HepG2 (cell line): ENCODE data around the gene RCOR1. TPM values are rescaled to one million over a fixed set of nuclear protein-coding genes. Genes with fewer than 3 reads are reported as not detected.

ENCODE experiments used
- DMAP1 ChIP-seq: IDR thresholded peaks from 2 replicates; pipeline ENCODE4 v1.6.1; 2016
- FOXO1 ChIP-seq: sonication (generic); formaldehyde crosslinking; IDR thresholded peaks from 2 replicates; pipeline ENCODE4 v1.4.0; 2020; ENCODE audit warnings: missing genetic modification reagents
- HDAC1 ChIP-seq: sonication (generic); formaldehyde crosslinking; IDR thresholded peaks from 2 replicates; pipeline ENCODE4 v1.5.1; 2020; ENCODE audit warnings: mild to moderate bottlenecking, missing genetic modification reagents
- NKX3-1 ChIP-seq: sonication (generic); formaldehyde crosslinking; IDR thresholded peaks from 2 replicates; pipeline ENCODE4 v1.5.0; 2020; ENCODE audit warnings: missing genetic modification reagents
- RBFOX2 ChIP-seq: fragments of 200-400 bp; formaldehyde crosslinking; IDR thresholded peaks from 2 replicates; pipeline ENCODE4 v1.6.1; 2017; ENCODE audit warnings: low read depth, mild to moderate bottlenecking, low read length
- SRF ChIP-seq: IDR thresholded peaks from 2 replicates; pipeline ENCODE4 v1.6.1; 2011; ENCODE audit warnings: mild to moderate bottlenecking, low read depth, low read length, moderate library complexity
- TBX3 ChIP-seq: fragments of 450-650 bp; IDR thresholded peaks from 2 replicates; pipeline ENCODE4 v1.6.1; 2017; ENCODE audit warnings: antibody characterized with exemption, mild to moderate bottlenecking, inconsistent platforms, borderline replicate concordance
- ZBTB7B ChIP-seq: sonication (generic); formaldehyde crosslinking; IDR thresholded peaks from 2 replicates; pipeline ENCODE4 v1.4.0; 2020; ENCODE audit warnings: missing genetic modification reagents
- ZNF232 ChIP-seq: sonication (generic); formaldehyde crosslinking; IDR thresholded peaks from 2 replicates; pipeline ENCODE4 v1.4.0; 2020; ENCODE audit warnings: missing genetic modification reagents, borderline replicate concordance
- ZNF253 ChIP-seq: sonication (generic); formaldehyde crosslinking; IDR thresholded peaks from 2 replicates; pipeline ENCODE4 v1.8.0; 2022; ENCODE audit warnings: mild to moderate bottlenecking, missing genetic modification reagents, borderline replicate concordance
- ZNF282 ChIP-seq: fragments of 450-650 bp; IDR thresholded peaks from 2 replicates; pipeline ENCODE4 v1.6.1; 2018; ENCODE audit not compliant: partially characterized antibody
- ZNF350 ChIP-seq: sonication (generic); formaldehyde crosslinking; IDR thresholded peaks from 2 replicates; pipeline ENCODE4 v1.4.0; 2020; ENCODE audit warnings: mild to moderate bottlenecking, low read depth, missing genetic modification reagents, borderline replicate concordance
- ZNF543 ChIP-seq: sonication (generic); formaldehyde crosslinking; IDR thresholded peaks from 2 replicates; pipeline ENCODE4 v1.4.0; 2020; ENCODE audit warnings: mild to moderate bottlenecking, missing genetic modification reagents
- ZNF570 ChIP-seq: sonication (generic); formaldehyde crosslinking; IDR thresholded peaks from 2 replicates; pipeline ENCODE4 v1.4.0; 2020; ENCODE audit warnings: mild to moderate bottlenecking, missing genetic modification reagents, borderline replicate concordance
- ZSCAN9 ChIP-seq: IDR thresholded peaks from 2 replicates; pipeline ENCODE4 v1.6.1; 2016; ENCODE audit warnings: borderline replicate concordance
- polyA plus RNA-seq, 8 experiments: library from polyadenylated mRNA; depleted of rRNA in 3 of 8; stranded (reverse) in 7 of 8; unstranded in 1 of 8; fragments of >200 nt; fragmentation: Illumina TruSeq in 4 of 8; extraction: Trizol in 4 of 8; gene quantifications; 2 replicates each; pipeline versions ENCODE4 v1.2.1 to v1.2.3, GENCODE V29; 2011 to 2016; ENCODE audit warnings: low read depth in 4 of 8, missing spikeins in 1 of 8, mixed read lengths in 1 of 8; ENCODE audit not compliant: insufficient read depth in 1 of 8
- total RNA-seq, 5 experiments: library from RNA; depleted of rRNA; stranded (reverse); fragments of >200 nt; fragmentation: Illumina TruSeq; extraction: Trizol; gene quantifications; 2 replicates each; pipeline ENCODE4 v1.2.3, GENCODE V29; 2016; ENCODE audit warnings: low read depth in 1 of 5
- TF ChIP-seq, protein P1 (sequence below): sonication (generic); formaldehyde crosslinking; IDR thresholded peaks from 2 replicates; pipeline ENCODE4 v1.5.1; 2020; ENCODE audit warnings: missing genetic modification reagents, mild to moderate bottlenecking, borderline replicate concordance
- TF ChIP-seq, protein P2 (sequence below): sonication (generic); formaldehyde crosslinking; IDR thresholded peaks from 2 replicates; pipeline ENCODE4; 2020; ENCODE audit warnings: missing genetic modification reagents, mild to moderate bottlenecking, borderline replicate concordance
- TF ChIP-seq, protein P3 (sequence below): sonication (generic); formaldehyde crosslinking; IDR thresholded peaks from 2 replicates; pipeline ENCODE4 v1.4.0; 2020; ENCODE audit warnings: missing genetic modification reagents, borderline replicate concordance
- TF ChIP-seq, protein P4 (sequence below): sonication (generic); formaldehyde crosslinking; IDR thresholded peaks from 2 replicates; pipeline ENCODE4 v1.9.0; 2022; ENCODE audit warnings: low read depth, missing genetic modification reagents

Gene RCOR1
- total and polyA plus RNA-seq, 2 of the 13 experiments (the other 11 are each of a cell fraction or from before 2014, with no cell fraction given): 10.2 to 11.1 TPM

GRCh38 chr14:102776761-102777710, 184.6 kb downstream of the RCOR1 start, which contains the start of gene TRAF3 (continued):
- TF ChIP-seq, protein P1, sequence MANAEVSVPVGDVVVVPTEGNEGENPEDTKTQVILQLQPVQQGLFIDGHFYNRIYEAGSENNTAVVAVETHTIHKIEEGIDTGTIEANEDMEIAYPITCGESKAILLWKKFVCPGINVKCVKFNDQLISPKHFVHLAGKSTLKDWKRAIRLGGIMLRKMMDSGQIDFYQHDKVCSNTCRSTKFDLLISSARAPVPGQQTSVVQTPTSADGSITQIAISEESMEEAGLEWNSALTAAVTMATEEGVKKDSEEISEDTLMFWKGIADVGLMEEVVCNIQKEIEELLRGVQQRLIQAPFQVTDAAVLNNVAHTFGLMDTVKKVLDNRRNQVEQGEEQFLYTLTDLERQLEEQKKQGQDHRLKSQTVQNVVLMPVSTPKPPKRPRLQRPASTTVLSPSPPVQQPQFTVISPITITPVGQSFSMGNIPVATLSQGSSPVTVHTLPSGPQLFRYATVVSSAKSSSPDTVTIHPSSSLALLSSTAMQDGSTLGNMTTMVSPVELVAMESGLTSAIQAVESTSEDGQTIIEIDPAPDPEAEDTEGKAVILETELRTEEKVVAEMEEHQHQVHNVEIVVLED: no peak
- no peak for TF ChIP-seq FOXO1 (CRISPR knock-in tag)
- no peak for TF ChIP-seq ZNF570
- 0 out of 2 replicates have a peak, but pooled peaks have one; percentile 13 for TF ChIP-seq ZNF350 (CRISPR knock-in tag)
- TF ChIP-seq, protein P2, sequence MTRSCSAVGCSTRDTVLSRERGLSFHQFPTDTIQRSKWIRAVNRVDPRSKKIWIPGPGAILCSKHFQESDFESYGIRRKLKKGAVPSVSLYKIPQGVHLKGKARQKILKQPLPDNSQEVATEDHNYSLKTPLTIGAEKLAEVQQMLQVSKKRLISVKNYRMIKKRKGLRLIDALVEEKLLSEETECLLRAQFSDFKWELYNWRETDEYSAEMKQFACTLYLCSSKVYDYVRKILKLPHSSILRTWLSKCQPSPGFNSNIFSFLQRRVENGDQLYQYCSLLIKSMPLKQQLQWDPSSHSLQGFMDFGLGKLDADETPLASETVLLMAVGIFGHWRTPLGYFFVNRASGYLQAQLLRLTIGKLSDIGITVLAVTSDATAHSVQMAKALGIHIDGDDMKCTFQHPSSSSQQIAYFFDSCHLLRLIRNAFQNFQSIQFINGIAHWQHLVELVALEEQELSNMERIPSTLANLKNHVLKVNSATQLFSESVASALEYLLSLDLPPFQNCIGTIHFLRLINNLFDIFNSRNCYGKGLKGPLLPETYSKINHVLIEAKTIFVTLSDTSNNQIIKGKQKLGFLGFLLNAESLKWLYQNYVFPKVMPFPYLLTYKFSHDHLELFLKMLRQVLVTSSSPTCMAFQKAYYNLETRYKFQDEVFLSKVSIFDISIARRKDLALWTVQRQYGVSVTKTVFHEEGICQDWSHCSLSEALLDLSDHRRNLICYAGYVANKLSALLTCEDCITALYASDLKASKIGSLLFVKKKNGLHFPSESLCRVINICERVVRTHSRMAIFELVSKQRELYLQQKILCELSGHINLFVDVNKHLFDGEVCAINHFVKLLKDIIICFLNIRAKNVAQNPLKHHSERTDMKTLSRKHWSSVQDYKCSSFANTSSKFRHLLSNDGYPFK: 0 out of 2 replicates have a peak, but pooled peaks have one; percentile 3
- TF ChIP-seq NKX3-1 (CRISPR knock-in tag): no peak
- 0 out of 2 replicates have a peak, but pooled peaks have one; percentile 13 for TF ChIP-seq ZBTB7B (CRISPR knock-in tag)
- no peak for TF ChIP-seq ZNF232
- TF ChIP-seq DMAP1 (CRISPR knock-in tag): no peak
- no peak for TF ChIP-seq ZNF543 (CRISPR knock-in tag)
- TF ChIP-seq TBX3: no peak
- no peak for TF ChIP-seq ZNF282
- TF ChIP-seq HDAC1 (CRISPR knock-in tag): peak; percentile 39; the same call in 1 of the 2 replicates
- TF ChIP-seq, protein P3, sequence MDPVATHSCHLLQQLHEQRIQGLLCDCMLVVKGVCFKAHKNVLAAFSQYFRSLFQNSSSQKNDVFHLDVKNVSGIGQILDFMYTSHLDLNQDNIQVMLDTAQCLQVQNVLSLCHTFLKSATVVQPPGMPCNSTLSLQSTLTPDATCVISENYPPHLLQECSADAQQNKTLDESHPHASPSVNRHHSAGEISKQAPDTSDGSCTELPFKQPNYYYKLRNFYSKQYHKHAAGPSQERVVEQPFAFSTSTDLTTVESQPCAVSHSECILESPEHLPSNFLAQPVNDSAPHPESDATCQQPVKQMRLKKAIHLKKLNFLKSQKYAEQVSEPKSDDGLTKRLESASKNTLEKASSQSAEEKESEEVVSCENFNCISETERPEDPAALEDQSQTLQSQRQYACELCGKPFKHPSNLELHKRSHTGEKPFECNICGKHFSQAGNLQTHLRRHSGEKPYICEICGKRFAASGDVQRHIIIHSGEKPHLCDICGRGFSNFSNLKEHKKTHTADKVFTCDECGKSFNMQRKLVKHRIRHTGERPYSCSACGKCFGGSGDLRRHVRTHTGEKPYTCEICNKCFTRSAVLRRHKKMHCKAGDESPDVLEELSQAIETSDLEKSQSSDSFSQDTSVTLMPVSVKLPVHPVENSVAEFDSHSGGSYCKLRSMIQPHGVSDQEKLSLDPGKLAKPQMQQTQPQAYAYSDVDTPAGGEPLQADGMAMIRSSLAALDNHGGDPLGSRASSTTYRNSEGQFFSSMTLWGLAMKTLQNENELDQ (CRISPR knock-in tag): no peak
- no peak for TF ChIP-seq ZSCAN9 (CRISPR knock-in tag)
- no peak for TF ChIP-seq SRF
- peak; percentile 71; the same call in 1 of the 2 replicates for TF ChIP-seq RBFOX2
- TF ChIP-seq, protein P4, sequence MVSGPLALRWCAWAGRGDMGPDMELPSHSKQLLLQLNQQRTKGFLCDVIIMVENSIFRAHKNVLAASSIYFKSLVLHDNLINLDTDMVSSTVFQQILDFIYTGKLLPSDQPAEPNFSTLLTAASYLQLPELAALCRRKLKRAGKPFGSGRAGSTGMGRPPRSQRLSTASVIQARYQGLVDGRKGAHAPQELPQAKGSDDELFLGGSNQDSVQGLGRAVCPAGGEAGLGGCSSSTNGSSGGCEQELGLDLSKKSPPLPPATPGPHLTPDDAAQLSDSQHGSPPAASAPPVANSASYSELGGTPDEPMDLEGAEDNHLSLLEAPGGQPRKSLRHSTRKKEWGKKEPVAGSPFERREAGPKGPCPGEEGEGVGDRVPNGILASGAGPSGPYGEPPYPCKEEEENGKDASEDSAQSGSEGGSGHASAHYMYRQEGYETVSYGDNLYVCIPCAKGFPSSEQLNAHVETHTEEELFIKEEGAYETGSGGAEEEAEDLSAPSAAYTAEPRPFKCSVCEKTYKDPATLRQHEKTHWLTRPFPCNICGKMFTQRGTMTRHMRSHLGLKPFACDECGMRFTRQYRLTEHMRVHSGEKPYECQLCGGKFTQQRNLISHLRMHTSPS (CRISPR knock-in tag): no peak
- TF ChIP-seq ZNF253 (CRISPR knock-in tag): peak; percentile 62; the same call in 1 of the 2 replicates
